GM10266 (cell line): ENCODE data around the gene OOSP3.

Experiments used
- DNase-seq: peaks from one replicate; pipeline ENCODE4 v3.0.0; 2012; ENCODE audit errors: extremely low spot score
- CTCF ChIP-seq: IDR thresholded peaks from 2 replicates; pipeline ENCODE4 v1.5.1; 2012; ENCODE audit warnings: mild to moderate bottlenecking, low read depth; ENCODE audit not compliant: control insufficient read depth, insufficient read depth; ENCODE audit errors: missing control alignments

Gene OOSP3

GRCh38 chr11:59878575-59878974, at the start of gene OOSP3:
TSS of gene OOSP3 (plus strand) at chr11:59878782. CDS start at chr11:59878809, 27 bp downstream.
- no peak for TF ChIP-seq CTCF
- no peak for DNase-seq

- no peak for TF ChIP-seq CTCF
- no peak for DNase-seq
Measured at GRCh38 chr11:59829358-59829757, 49.2 kb upstream of the OOSP3 start.

DNA sequence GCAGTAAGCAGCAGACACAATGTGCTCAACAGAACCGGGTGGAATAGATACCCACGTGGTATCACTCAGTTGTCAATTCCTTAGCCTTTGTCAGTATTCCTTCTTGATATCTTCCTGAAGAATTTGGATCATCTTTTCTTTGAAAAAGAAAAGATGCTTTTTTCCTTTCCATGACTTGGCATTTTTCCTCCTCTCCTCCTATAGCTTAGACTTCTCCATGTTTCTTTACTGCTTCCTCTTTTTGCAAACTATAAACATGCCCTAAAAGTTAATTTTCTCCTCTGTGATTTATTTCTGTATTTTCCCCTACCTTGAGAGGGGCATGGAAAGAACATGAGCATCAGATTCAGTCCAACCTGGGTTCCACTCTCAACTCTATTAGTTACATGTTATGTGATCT, 45.0 kb upstream of the OOSP3 start:
- no peak for DNase-seq
- TF ChIP-seq CTCF: no peak

- no peak for DNase-seq
- TF ChIP-seq CTCF: no peak
Measured at GRCh38 chr11:59839615-59840014, 39.0 kb upstream of the OOSP3 start.

- no peak for TF ChIP-seq CTCF
- DNase-seq: no peak
Measured at GRCh38 chr11:59841514-59841913, 37.1 kb upstream of the OOSP3 start.

DNA sequence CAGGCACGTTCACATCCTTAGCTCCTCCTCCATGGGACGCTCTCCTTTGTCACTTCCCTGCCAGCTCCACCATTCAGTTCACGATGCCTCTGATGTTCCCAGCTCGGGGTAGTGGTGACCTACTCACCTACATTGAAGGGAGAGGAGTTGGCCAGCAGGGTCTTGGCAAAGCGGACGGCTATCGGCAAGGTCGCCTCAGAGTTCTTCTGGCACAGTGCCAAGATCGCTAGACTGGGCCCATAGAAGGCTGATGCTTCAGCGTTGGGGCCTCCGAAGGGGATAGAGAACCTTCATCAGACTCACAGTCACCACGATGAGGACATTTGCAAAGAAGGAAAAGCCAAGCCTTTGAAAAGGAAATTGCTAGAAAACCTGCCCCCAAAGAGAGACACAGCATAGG, 36.3 kb upstream of the OOSP3 start:
- no peak for DNase-seq
- no peak for TF ChIP-seq CTCF

DNA sequence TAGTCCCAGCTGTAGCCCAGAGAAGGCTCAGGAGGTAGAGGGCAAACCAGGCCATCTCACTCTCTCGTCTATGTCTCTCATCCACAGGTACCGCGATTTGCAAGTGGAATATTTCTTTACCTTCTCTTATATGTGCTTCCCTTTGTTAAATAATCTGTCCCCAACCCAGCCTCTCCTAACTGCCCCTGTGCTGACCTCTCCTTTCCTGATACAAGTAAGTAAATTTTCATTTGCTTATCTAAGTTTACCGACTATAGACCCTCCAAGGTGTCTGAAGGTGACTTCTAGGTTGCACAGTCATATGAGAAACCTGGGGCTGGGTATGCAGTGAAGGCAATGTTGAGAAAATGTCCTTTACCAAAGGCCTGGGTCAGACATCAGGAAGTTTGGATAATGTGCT, 33.2 kb upstream of the OOSP3 start, which contains the start of gene CBLIF:
Gene CBLIF, minus strand, starts transcription at position 101 of the 400 bp plus-strand sequence. Its CDS starts 46 bp downstream, at position 55.
- no peak for DNase-seq

More for the DNA sequence above, 33.2 kb upstream of the OOSP3 start, which contains the start of gene CBLIF:
- no peak for TF ChIP-seq CTCF
